Measurements from ENCODE around the gene CLRN2.

CLRN2 gene

DNA sequence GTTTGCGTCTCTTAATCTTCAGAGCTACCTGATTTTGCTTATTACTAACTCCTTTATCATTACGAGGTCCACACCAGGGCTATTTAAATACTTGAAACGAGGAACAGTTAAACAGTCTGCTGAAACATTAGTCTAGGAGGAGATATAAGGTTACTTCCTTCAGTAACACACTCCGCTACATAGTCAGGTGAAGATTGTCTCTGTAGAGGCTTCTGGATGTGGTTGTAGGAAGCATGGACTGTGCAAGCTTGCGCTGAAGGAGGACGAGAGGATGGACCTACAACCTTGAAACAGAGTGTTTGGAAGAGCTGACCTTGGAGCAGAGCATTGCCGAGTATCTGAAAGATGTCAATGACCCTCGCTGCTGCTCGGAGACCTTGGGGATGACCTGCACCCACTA lies at the start of gene CLRN2:
CLRN2 (plus strand) TSS at position 301 of the 400 bp plus-strand sequence. CDS start 102 bp downstream, outside the sequence.
- FAIRE-seq = no peak

DNA sequence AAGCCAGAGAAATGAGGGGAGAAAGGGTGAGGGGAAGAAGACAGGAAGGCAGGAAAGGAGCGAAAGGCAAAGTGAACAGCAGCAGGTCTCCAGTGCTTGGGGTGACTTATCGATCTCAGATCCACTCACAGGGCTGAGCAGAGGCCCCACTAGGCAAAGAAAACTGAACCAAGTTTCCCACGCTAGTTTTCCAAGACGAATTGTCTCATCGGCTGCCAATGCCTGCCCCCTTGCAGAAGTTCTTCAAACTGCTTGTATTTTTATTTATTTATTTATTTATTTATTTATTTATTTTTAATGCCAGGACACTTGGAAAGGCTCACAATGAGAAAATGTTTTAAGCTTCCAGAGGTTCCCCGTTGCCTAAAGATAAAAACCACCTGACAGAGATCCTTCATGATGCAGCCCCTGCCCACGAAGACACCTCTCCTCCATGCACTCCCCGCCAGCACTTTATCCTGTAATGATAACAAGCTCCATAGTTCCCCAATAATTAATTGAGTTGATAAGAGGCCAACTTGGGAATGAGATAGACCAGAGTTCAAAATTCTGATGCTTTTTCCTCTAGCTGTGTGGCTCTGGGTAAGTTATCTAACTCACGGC lies 46.2 kb upstream of the CLRN2 start:
- FAIRE-seq = no peak

GRCh38 chr4:17469931-17470674 lies 44.9 kb upstream of the CLRN2 start:
- no peak for FAIRE-seq

- no peak for FAIRE-seq
These were observed 39.5 kb upstream of the CLRN2 start for GRCh38 chr4:17475481-17475880.

- FAIRE-seq = no peak
These were observed 38.1 kb upstream of the CLRN2 start for GRCh38 chr4:17476853-17477252.

DNA sequence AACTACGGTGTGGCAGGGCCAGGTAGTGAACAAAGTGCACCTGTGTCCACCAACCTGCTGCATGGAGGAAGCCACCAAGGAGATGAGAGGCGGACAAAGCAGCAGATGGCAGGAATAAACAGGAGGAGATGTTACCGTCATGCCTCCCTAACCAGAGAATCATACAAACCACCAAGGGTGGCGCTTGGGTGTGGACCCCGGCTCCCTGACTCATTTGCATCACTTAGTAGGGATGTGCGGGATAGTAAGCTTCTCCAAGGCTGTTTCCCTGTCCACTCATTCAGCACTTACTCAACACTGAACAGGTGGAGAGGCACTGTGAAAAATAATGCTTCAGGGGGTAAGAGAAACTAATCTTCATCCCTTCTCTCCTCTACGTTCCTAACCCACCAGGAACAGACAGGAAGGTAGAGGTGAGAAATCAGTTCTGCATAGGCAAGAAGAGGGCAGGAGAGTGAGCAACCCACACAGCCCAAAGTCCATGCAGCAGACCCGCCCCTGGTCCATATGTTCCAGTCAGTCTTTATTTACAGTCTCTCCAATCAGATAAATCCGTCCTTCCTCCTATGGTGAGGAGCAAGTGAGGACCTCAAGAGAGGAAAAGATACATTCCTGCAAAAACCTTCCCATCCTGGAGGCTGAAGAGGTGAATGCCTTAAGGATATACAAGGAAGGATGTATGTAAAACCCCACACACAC lies 37.0 kb upstream of the CLRN2 start:
- FAIRE-seq = no peak

DNA sequence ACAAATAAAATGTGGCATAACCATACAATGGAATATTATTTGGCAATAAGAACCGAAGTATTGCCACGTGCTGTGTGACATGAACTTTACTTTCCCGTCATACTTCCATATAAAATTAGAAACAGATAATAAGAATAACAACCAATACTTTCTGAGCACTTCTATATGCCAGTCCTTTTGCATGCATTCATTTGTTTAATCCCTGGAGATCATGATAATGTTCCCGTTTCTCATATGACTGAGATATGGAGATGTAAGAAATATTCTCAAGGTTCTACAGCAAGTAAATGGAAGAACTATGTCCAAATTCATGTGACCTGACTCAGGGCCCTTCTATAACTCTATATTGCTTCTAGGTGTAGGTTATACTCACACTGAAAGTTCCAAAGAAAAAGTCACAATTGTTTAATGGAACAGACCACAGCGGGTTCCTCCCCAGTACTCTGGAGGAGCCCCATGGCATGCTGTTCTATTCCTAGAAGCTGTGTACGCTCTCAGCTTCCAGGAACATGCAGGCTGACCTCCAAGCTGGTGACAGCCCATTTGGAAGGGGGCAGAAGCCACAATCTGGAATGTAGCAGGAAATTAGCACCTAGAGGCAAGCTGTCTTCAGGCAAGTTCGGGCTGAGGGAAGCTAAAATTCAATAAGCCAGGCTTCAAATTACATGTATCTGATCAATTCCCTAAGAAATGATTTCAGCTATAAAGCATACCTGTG lies 34.6 kb upstream of the CLRN2 start:
- FAIRE-seq = no peak

- FAIRE-seq = no peak
These were observed 34.0 kb upstream of the CLRN2 start for GRCh38 chr4:17480955-17481354.

DNA sequence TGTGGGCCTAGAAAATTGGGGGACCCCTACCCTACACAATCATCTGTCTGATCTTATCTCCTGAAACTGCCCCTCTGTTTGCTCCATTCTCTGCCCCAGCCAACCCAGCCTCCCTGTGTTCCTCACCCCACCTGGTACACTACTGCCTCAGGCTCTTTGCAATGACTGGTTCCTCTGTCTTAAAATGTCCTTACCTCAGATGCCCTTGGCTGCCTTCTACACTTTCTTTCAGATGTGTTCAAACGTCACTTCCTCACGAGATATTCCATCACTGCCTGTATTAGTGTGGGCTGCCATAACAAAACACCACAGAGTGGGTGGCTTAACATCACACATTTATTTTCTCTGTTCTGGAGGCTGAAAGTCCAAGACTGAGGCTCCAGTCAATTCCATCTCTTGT lies 32.2 kb upstream of the CLRN2 start:
- FAIRE-seq = no peak

GRCh38 chr4:17489123-17489522 lies 25.8 kb upstream of the CLRN2 start:
- no peak for FAIRE-seq

GRCh38 chr4:17489721-17490120 lies 25.2 kb upstream of the CLRN2 start:
- no peak for FAIRE-seq

DNA sequence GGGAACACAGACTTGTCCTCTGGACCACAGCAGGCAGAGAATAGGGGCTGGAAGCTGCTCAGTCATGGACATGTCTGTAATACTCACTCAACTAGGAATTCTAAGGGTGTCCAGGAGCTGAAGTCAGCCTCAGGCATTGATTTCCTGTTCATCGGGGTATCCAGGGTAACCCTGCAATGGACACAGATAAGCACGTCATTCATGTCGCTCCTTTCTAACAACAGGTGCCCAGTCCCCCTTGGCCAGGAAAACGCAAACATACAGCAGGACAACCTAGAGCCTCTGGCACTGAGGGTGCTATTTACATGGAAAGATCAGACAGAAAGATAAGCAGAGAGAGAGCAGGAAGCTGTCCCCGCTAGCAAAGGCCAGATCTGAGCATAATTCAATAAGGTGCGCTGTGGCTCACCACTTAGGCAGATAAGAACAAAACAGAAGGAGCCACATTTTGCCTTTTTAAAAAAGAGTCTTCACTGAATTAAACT lies 24.3 kb upstream of the CLRN2 start:
- FAIRE-seq = no peak

DNA sequence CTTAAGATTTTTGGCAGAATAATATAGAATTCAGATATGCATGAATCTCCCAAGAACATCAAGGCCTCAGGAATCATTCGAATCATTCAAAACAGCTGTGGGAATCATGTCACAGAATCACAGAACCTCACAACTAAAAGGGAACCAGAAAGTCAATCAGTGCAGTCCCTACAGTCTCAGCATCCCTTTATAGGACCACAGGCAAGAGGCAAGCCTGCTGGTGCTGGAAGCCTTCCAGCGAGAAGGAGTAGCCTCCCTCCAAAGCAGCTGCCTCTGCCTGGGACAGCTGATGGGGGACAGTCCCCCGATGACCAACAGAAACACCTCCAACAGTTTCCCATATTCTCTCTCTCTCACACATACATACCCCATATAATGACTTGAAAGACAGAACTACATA lies 23.8 kb upstream of the CLRN2 start:
- FAIRE-seq = no peak

- FAIRE-seq = no peak
These were observed 22.8 kb upstream of the CLRN2 start for GRCh38 chr4:17492058-17492741.

DNA sequence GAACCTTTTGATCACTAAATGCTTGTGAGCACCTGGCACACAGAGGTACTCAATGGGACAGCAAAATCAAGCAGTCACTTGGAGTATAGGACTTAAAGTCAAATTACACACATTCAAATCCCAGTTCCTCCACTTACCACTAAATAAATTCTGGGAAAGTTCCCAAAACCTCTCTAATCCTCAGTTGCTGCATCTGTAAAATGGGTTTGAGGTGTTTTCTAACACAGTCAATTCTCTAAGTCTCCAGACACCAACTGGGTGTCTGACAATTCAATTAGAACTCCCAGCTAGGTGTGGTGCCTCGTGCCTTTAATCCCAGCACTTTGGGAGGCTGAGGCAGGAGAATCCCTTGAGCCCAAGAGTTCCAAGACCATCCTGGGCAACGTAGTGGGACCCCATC lies 22.1 kb upstream of the CLRN2 start:
- no peak for FAIRE-seq

GRCh38 chr4:17493619-17494018 lies 21.3 kb upstream of the CLRN2 start:
- FAIRE-seq = no peak

DNA sequence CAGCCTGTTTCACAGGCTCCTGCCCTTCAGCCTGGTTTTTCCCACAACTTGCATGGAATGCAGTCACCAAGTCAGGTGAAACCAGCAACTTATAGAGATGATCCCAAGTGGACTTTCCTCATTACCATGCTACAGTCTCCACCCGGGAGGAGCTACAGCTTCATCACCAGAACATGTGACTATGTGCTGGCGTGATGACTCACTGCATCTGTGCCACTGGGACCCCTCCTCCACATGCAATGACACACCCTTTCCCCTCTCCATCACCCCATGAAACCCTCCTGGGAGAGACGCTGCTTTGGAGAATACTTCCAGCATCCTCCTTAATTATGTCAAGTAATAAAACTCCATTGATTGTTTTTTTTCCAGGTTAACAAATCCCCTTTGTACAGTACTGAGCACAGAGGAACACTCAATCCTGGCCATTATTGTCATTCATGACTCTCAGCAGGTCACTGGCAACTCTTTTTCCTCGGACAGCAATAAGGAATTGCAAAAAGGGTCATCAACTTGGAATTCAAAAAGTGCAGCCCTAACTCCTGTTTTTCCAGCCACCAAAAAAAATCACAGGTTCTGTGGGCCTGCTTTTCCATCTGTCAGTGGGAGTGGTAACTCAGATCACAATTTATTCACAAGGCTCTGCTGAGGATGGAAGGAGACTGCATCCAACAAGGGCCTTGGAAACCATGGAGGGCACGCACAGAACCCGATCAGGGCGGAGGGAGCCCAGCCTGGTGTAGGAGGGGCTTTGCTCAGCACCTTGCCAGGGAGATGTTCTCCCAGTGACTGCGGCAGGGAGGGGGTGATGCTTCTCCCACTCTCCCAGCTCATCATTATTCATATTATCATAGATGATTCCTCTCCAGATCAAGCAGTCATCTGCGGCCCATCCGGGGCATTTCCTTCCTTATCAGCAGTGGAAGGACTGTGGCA lies 20.4 kb upstream of the CLRN2 start:
- no peak for FAIRE-seq

DNA sequence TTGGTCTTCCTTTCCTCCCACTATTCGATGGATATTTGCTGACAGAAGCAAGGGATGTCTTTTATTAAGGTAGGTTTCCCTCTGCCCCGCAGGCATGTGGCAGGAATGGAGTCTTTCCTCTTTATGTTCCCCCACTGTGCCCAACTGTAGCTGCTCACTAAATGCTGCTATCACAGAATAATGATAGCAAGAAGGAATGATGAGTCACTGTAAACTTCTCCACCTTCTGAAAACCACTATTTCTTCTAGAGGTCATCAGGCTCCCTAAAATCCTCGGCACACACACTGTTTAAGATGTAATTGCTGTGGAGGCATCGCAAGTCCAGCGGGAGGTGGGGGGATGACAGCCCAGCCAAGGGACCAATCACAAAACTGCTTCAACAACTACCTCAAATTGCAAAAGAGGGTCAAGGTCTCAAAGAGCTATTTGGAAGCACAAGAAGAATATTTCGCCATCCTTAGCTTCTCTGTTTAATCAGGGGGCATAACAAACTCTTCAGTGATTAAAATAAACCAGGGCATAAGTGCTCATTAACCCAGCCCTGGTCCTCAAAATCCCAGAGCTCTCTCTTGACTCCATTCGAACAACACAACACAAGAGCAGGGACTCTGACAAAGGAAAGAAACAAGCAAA lies 17.0 kb upstream of the CLRN2 start:
- no peak for FAIRE-seq

DNA sequence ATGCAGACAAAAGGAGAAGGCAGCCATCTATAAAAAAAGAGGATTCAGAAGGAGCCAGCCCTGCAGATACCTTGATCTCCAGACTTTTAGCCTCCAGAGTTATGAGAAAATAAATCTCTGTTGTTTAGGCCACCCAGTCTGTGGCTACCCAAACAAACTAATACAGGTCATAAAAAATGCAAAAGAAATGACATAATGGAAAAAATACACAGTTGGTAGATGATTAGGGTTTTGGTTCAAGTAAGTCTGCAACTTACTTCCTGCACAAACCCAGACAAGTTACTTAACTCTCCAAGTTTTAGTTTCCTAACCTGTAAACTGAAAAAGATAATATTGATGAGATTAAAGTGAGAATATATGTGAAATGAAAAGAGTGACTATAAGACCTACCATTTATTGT lies 14.4 kb upstream of the CLRN2 start:
- no peak for FAIRE-seq

- no peak for FAIRE-seq
These were observed 12.2 kb upstream of the CLRN2 start for GRCh38 chr4:17502756-17503155.

DNA sequence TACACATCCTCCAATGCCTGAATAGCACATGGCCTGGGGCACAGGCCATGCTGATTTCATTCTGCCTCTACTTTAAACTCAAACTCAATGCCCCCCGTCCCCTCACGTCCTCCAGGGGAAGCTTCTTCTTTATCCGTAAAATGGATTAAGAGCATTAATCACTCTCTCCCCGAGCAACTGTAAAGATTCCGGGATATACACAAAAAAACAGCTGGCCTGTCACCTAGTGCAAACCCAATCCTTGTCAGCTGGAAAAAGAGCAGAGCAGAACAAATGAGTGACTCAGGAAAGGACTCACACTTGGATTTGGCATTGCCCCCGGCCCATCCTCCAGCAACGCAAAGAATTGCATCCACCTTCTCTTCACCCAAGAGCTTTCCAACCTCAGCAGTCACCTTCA lies 10.9 kb upstream of the CLRN2 start:
- no peak for FAIRE-seq

Measured in A204.1 (cell line).